H1 (cell line): Measurements from ENCODE around the gene SAMD4A.

ENCODE experiments used
- CBX8 ChIP-seq: fragments of 300-800, 300-1000 bp; sonication (generic); IDR thresholded peaks from 2 replicates; pipeline ENCODE4 v1.7.1; 2016; ENCODE audit warnings: low read depth, low read length, borderline replicate concordance
- EZH2 ChIP-seq: fragments of 200-600 bp; sonication (generic); IDR thresholded peaks from 2 replicates; pipeline ENCODE4 v1.7.1; 2012; ENCODE audit warnings: low read depth, mild to moderate bottlenecking, moderate library complexity, low read length, inconsistent platforms; ENCODE audit not compliant: severe bottlenecking
- GTF2F1 ChIP-seq: IDR thresholded peaks from 2 replicates; pipeline ENCODE4 v1.6.1; 2012; ENCODE audit warnings: low read depth, low read length, improper control_type of control experiment, borderline replicate concordance
- MAFK ChIP-seq: IDR thresholded peaks from 2 replicates; pipeline ENCODE4 v1.6.1; 2012; ENCODE audit warnings: low read depth, mild to moderate bottlenecking, improper control_type of control experiment, low read length
- NANOG ChIP-seq: IDR thresholded peaks from 2 replicates; pipeline ENCODE4 v1.6.1; 2011; ENCODE audit warnings: low read length, low read depth, mild to moderate bottlenecking, inconsistent platforms; ENCODE audit not compliant: insufficient read depth, poor library complexity, severe bottlenecking
- POLR2A ChIP-seq, 2 experiments: IDR thresholded peaks; 1 replicate in 1 of 2; 2 replicates in 1 of 2; pipeline ENCODE4 v1.6.1; 2011; ENCODE audit warnings: low read depth in 2 of 2, low read length in 2 of 2, mild to moderate bottlenecking in 2 of 2; ENCODE audit errors: control extremely low read depth in 1 of 2
- POLR2AphosphoS5 ChIP-seq: IDR thresholded peaks from 2 replicates; pipeline ENCODE4 v1.6.1; 2011; ENCODE audit warnings: low read depth, low read length
- RAD21 ChIP-seq, 2 experiments: IDR thresholded peaks in 1 of 2; conservative IDR thresholded peaks in 1 of 2; 2 replicates each; pipeline ENCODE4 v1.6.1; 2011; ENCODE audit warnings: low read depth in 2 of 2, low read length in 2 of 2, improper control_type of control experiment in 1 of 2, inconsistent platforms in 1 of 2, mild to moderate bottlenecking in 1 of 2, moderate library complexity in 1 of 2
- SIN3A ChIP-seq, 2 experiments: IDR thresholded peaks in 1 of 2; conservative IDR thresholded peaks in 1 of 2; 2 replicates each; pipeline ENCODE4 v1.6.1; 2011 to 2012; ENCODE audit warnings: low read length in 2 of 2, improper control_type of control experiment in 1 of 2, low read depth in 1 of 2, mild to moderate bottlenecking in 1 of 2
- TBP ChIP-seq: IDR thresholded peaks from 2 replicates; pipeline ENCODE4 v1.6.1; 2011; ENCODE audit warnings: low read depth, low read length, improper control_type of control experiment
- TCF12 ChIP-seq: IDR thresholded peaks from 2 replicates; pipeline ENCODE4 v1.6.1; 2011; ENCODE audit warnings: low read depth, mild to moderate bottlenecking, low read length
- YY1 ChIP-seq: IDR thresholded peaks from 2 replicates; pipeline ENCODE4 v1.6.1; 2011; ENCODE audit warnings: low read depth, mild to moderate bottlenecking, low read length
- TF ChIP-seq, protein P1 (sequence below), 3 experiments: IDR thresholded peaks; 1 replicate in 2 of 3; 2 replicates in 1 of 3; pipeline versions ENCODE4 v1.5.1 to v1.6.1; 2011; ENCODE audit warnings: low read length in 3 of 3, mild to moderate bottlenecking in 3 of 3, inconsistent platforms in 2 of 3, low read depth in 1 of 3, moderate library complexity in 1 of 3; ENCODE audit not compliant: insufficient read depth in 1 of 3; ENCODE audit errors: control extremely low read depth in 1 of 3

DNA sequence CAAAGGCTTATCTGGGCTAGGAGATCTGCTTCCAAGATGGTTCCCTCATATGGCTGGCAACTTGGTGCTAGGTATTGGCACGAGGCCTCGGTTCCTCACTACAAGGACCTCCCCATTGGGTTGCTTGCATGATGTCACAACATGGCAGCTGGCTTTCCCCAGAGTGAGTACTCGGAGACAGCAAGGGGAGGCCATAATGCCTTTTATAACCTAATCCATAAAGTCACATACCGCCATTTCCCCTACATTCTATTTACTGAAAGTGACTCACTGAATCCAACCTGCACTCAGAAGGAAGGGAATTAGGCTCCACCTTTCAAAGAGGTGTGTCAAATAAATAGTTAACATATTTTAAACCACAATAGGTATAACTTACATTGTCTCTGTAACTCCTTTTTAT is 130.9 kb downstream of the SAMD4A start:
- no peak for TF ChIP-seq EZH2
- TF ChIP-seq RAD21 (IDR thresholded peaks at IDR 0.05 in 1 of 2, conservative IDR thresholded peaks at IDR 0.05 in 1 of 2; ENCODE audit: low read depth in 2 of 2, low read length in 2 of 2), result no peak
- TF ChIP-seq, protein P1, sequence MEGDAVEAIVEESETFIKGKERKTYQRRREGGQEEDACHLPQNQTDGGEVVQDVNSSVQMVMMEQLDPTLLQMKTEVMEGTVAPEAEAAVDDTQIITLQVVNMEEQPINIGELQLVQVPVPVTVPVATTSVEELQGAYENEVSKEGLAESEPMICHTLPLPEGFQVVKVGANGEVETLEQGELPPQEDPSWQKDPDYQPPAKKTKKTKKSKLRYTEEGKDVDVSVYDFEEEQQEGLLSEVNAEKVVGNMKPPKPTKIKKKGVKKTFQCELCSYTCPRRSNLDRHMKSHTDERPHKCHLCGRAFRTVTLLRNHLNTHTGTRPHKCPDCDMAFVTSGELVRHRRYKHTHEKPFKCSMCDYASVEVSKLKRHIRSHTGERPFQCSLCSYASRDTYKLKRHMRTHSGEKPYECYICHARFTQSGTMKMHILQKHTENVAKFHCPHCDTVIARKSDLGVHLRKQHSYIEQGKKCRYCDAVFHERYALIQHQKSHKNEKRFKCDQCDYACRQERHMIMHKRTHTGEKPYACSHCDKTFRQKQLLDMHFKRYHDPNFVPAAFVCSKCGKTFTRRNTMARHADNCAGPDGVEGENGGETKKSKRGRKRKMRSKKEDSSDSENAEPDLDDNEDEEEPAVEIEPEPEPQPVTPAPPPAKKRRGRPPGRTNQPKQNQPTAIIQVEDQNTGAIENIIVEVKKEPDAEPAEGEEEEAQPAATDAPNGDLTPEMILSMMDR (IDR thresholded peaks at IDR 0.05; ENCODE audit: control extremely low read depth in 1 of 3, insufficient read depth in 1 of 3, low read depth in 1 of 3, low read length in 3 of 3), result no peak
- no peak for TF ChIP-seq TBP
- TF ChIP-seq TCF12, result no peak
- no peak for TF ChIP-seq GTF2F1
- no peak for TF ChIP-seq POLR2A (IDR thresholded peaks at IDR 0.05; ENCODE audit: control extremely low read depth in 1 of 2, low read depth in 2 of 2, low read length in 2 of 2)
- no peak for TF ChIP-seq NANOG
- TF ChIP-seq YY1, result no peak
- no peak for TF ChIP-seq SIN3A (conservative IDR thresholded peaks at IDR 0.05 in 1 of 2, IDR thresholded peaks at IDR 0.05 in 1 of 2; ENCODE audit: low read depth in 1 of 2, low read length in 2 of 2)
- no peak for TF ChIP-seq MAFK
- TF ChIP-seq CBX8, result no peak
- TF ChIP-seq POLR2AphosphoS5, result no peak
